ENCODE data around the gene MAPKAP1. TPM values are rescaled to one million over a fixed set of nuclear protein-coding genes. Genes with fewer than 3 reads are reported as not detected.
A peak's percentile ranks its signal among the peaks of the same experiment; 100 is the strongest.

MAPKAP1 gene
- total RNA-seq, 1 donor from 2014 or later: 74.6 TPM

GRCh38 chr9:125587819-125588460, 119.1 kb downstream of the MAPKAP1 start:
- H3K36me3 Mint-ChIP-seq (ENCODE audit: insufficient read depth): peaks cover 7% of the 10 kb centered on the region
- no peak overlapping the region for H3K27ac Mint-ChIP-seq
- no peak for DNase-seq (ENCODE audit: low spot score, unreplicated experiment)
- TF ChIP-seq CTCF (IDR thresholded peaks at IDR 0.05; ENCODE audit: unreplicated experiment): no peak
- no peaks in the 10 kb centered on the region for H3K9me3 Mint-ChIP-seq (ENCODE audit: low read depth)
- H3K4me3 Mint-ChIP-seq (ENCODE audit: low read depth): no peak overlapping the region
- no peaks in the 10 kb centered on the region for H3K27me3 Mint-ChIP-seq
- peaks cover 2% of the 10 kb centered on the region for H3K4me1 Mint-ChIP-seq (ENCODE audit: low read depth)

GRCh38 chr9:125586172-125586511, 120.9 kb downstream of the MAPKAP1 start:
- Mint-ChIP-seq H3K27me3 (no peaks in the 10 kb centered on the region), H3K27ac (peak overlapping the region; percentile 44), H3K4me3 (ENCODE audit: low read depth) (no peak overlapping the region), H3K36me3 (ENCODE audit: insufficient read depth) (peaks cover 11% of the 10 kb centered on the region), H3K4me1 (ENCODE audit: low read depth) (peaks cover 2% of the 10 kb centered on the region), H3K9me3 (ENCODE audit: low read depth) (no peaks in the 10 kb centered on the region)
- DNase-seq (ENCODE audit: low spot score, unreplicated experiment): no peak
- TF ChIP-seq CTCF (IDR thresholded peaks at IDR 0.05; ENCODE audit: unreplicated experiment): no peak

GRCh38 chr9:125585503-125586171, 121.4 kb downstream of the MAPKAP1 start:
- Mint-ChIP-seq H3K9me3 (ENCODE audit: low read depth) (peaks cover 3% of the 10 kb centered on the region), H3K4me1 (ENCODE audit: low read depth) (peaks cover 2% of the 10 kb centered on the region), H3K27me3 (no peaks in the 10 kb centered on the region), H3K36me3 (ENCODE audit: insufficient read depth) (peaks cover 15% of the 10 kb centered on the region), H3K4me3 (ENCODE audit: low read depth) (no peak overlapping the region), H3K27ac (no peak overlapping the region)
- DNase-seq (ENCODE audit: low spot score, unreplicated experiment): no peak
- TF ChIP-seq CTCF (IDR thresholded peaks at IDR 0.05; ENCODE audit: unreplicated experiment): no peak

GRCh38 chr9:125580701-125581286, 126.2 kb downstream of the MAPKAP1 start:
- H3K4me3 Mint-ChIP-seq (ENCODE audit: low read depth): no peak overlapping the region
- peaks cover 22% of the 10 kb centered on the region for H3K9me3 Mint-ChIP-seq (ENCODE audit: low read depth)
- DNase-seq (ENCODE audit: low spot score, unreplicated experiment): no peak
- H3K4me1 Mint-ChIP-seq (ENCODE audit: low read depth): no peaks in the 10 kb centered on the region
- H3K27ac Mint-ChIP-seq: no peak overlapping the region
- H3K36me3 Mint-ChIP-seq (ENCODE audit: insufficient read depth): peaks cover 43% of the 10 kb centered on the region
- TF ChIP-seq CTCF (IDR thresholded peaks at IDR 0.05; ENCODE audit: unreplicated experiment): no peak
- no peaks in the 10 kb centered on the region for H3K27me3 Mint-ChIP-seq

- no peak overlapping the region for H3K27ac Mint-ChIP-seq
- H3K9me3 Mint-ChIP-seq (ENCODE audit: low read depth): peaks cover 27% of the 10 kb centered on the region
- no peak for TF ChIP-seq CTCF (IDR thresholded peaks at IDR 0.05; ENCODE audit: unreplicated experiment)
- DNase-seq (ENCODE audit: low spot score, unreplicated experiment): no peak
- peaks cover 50% of the 10 kb centered on the region for H3K36me3 Mint-ChIP-seq (ENCODE audit: insufficient read depth)
- no peaks in the 10 kb centered on the region for H3K4me1 Mint-ChIP-seq (ENCODE audit: low read depth)
- no peak overlapping the region for H3K4me3 Mint-ChIP-seq (ENCODE audit: low read depth)
- H3K27me3 Mint-ChIP-seq: no peaks in the 10 kb centered on the region
Observed at GRCh38 chr9:125579030-125579932, 127.7 kb downstream of the MAPKAP1 start.

Data from progenitor cell of endocrine pancreas (in vitro differentiated cells).